Mucosa of rectum (tissue), 2 donors: ENCODE measurements around the gene TFAP2E.

Experiments used
- H3K27ac ChIP-seq, 2 donors: one replicate each; pipeline ENCODE4 v1.7.0; 2013; ENCODE audit warnings: inconsistent platforms in 2 of 2, low read depth in 2 of 2, low read length in 2 of 2
- H3K27me3 ChIP-seq, 2 donors: one replicate each; pipeline ENCODE4 v1.7.0; 2013; ENCODE audit warnings: low read length in 2 of 2; ENCODE audit not compliant: control insufficient read depth in 2 of 2, insufficient read depth in 2 of 2
- H3K36me3 ChIP-seq, 2 donors: one replicate each; pipeline ENCODE4 v1.7.0; 2013; ENCODE audit warnings: low read length in 2 of 2; ENCODE audit not compliant: control insufficient read depth in 2 of 2, insufficient read depth in 2 of 2
- H3K4me1 ChIP-seq, 2 donors: one replicate each; pipeline ENCODE4 v1.7.0; 2013; ENCODE audit warnings: low read length in 2 of 2, mild to moderate bottlenecking in 1 of 2; ENCODE audit not compliant: control insufficient read depth in 2 of 2, insufficient read depth in 2 of 2
- H3K4me3 ChIP-seq, 2 donors: one replicate each; pipeline ENCODE4 v1.7.0; 2013; ENCODE audit warnings: low read length in 2 of 2
- H3K9ac ChIP-seq, 2 donors: one replicate each; pipeline ENCODE4 v1.7.0; 2013; ENCODE audit warnings: low read length in 2 of 2, low read depth in 1 of 2, mild to moderate bottlenecking in 1 of 2
- H3K9me3 ChIP-seq, 2 donors: one replicate each; pipeline ENCODE4 v1.7.0; 2013; ENCODE audit warnings: low read length in 2 of 2; ENCODE audit not compliant: control insufficient read depth in 2 of 2
- donor health status: healthy.
- donor health status: Normal muscosa, but diverticular disease.

The TFAP2E gene

GRCh38 chr1:35641233-35641866 is 68.2 kb downstream of the TFAP2E start, which contains the start of gene PSMB2:
PSMB2 (minus strand) TSS chr1:35641526; CDS start chr1:35641432, 94 bp downstream.
- Histone ChIP-seq H3K36me3 (no peaks in the 10 kb centered on the region), H3K27me3 (peaks cover 0 to 5% of the 10 kb centered on the region in 2 donors), H3K4me3 (peak within 1 kb of the TSS; percentile 96 to 98), H3K9ac (peak within 1 kb of the TSS; percentile 94 to 97), H3K9me3 (no peaks in the 10 kb centered on the region), H3K27ac (peak within 1 kb of the TSS; percentile 94), H3K4me1 (peaks cover 14 to 20% of the 10 kb centered on the region in 2 donors)

- no peaks in the 10 kb centered on the region for H3K36me3 ChIP-seq
- H3K9me3 ChIP-seq: no peaks in the 10 kb centered on the region
- H3K27ac ChIP-seq: peak overlapping the region in 1 of 2 donors; percentile 94
- H3K9ac ChIP-seq: peak overlapping the region; percentile 94 to 97
- H3K27me3 ChIP-seq: peaks cover 0 to 7% of the 10 kb centered on the region in 2 donors
- H3K4me1 ChIP-seq: peaks cover 14 to 15% of the 10 kb centered on the region in 2 donors
- H3K4me3 ChIP-seq: peak overlapping the region; percentile 96 to 98
Observed at GRCh38 chr1:35642471-35642955, 69.4 kb downstream of the TFAP2E start.

- Histone ChIP-seq H3K27me3 (peaks cover 0 to 7% of the 10 kb centered on the region in 2 donors), H3K27ac (no peak overlapping the region), H3K9ac (no peak overlapping the region), H3K9me3 (no peaks in the 10 kb centered on the region), H3K4me3 (no peak overlapping the region), H3K36me3 (no peaks in the 10 kb centered on the region), H3K4me1 (peaks cover 7 to 9% of the 10 kb centered on the region in 2 donors)
Observed at GRCh38 chr1:35644204-35644603, 71.1 kb downstream of the TFAP2E start.
